GM13977 (cell line): ENCODE results near the gene KIAA1958.

Experiments used
- DNase-seq: peaks from one replicate; pipeline ENCODE4 v3.0.0; 2012; ENCODE audit warnings: low spot score
- in situ Hi-C: fragments of 300-500 bp; cut with MboI; formaldehyde crosslinking; loops from one replicate; pipeline ENCODE4 v1.12.0; 2022; ENCODE audit warnings: low sequenced_read_pairs, low pct_unique_long_range_greater_than_20kb, mixed read lengths, inconsistent platforms; ENCODE audit not compliant: unreplicated experiment
- TF ChIP-seq, protein P1 (sequence below): IDR thresholded peaks from 2 replicates; pipeline ENCODE4 v1.5.1; 2012; ENCODE audit warnings: mild to moderate bottlenecking, control low read depth; ENCODE audit not compliant: insufficient read depth; ENCODE audit errors: extremely low read depth, missing control alignments

KIAA1958 gene

DNA sequence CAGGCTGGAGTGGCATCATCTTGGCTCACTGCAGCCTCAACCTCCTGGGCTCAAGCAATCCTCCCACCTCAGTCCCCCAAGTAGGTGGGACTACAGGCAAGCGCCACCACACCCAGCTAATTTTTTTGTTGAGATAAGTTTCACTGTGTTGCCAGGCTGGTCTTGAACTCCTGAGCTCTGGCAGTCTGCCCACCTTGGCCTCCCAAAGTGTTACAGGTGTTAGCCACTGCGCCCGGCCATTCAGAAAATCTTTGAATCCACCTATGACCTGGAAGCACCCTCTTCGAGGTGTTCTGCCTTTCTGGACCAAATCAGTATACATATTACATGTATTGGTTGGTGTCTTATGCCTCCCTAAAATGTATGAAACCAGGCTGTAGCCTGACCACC lies 61.4 kb downstream of the KIAA1958 start:
- in situ Hi-C loops = no loop called here
- TF ChIP-seq, protein P1, sequence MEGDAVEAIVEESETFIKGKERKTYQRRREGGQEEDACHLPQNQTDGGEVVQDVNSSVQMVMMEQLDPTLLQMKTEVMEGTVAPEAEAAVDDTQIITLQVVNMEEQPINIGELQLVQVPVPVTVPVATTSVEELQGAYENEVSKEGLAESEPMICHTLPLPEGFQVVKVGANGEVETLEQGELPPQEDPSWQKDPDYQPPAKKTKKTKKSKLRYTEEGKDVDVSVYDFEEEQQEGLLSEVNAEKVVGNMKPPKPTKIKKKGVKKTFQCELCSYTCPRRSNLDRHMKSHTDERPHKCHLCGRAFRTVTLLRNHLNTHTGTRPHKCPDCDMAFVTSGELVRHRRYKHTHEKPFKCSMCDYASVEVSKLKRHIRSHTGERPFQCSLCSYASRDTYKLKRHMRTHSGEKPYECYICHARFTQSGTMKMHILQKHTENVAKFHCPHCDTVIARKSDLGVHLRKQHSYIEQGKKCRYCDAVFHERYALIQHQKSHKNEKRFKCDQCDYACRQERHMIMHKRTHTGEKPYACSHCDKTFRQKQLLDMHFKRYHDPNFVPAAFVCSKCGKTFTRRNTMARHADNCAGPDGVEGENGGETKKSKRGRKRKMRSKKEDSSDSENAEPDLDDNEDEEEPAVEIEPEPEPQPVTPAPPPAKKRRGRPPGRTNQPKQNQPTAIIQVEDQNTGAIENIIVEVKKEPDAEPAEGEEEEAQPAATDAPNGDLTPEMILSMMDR = no peak
- no peak for DNase-seq

DNA sequence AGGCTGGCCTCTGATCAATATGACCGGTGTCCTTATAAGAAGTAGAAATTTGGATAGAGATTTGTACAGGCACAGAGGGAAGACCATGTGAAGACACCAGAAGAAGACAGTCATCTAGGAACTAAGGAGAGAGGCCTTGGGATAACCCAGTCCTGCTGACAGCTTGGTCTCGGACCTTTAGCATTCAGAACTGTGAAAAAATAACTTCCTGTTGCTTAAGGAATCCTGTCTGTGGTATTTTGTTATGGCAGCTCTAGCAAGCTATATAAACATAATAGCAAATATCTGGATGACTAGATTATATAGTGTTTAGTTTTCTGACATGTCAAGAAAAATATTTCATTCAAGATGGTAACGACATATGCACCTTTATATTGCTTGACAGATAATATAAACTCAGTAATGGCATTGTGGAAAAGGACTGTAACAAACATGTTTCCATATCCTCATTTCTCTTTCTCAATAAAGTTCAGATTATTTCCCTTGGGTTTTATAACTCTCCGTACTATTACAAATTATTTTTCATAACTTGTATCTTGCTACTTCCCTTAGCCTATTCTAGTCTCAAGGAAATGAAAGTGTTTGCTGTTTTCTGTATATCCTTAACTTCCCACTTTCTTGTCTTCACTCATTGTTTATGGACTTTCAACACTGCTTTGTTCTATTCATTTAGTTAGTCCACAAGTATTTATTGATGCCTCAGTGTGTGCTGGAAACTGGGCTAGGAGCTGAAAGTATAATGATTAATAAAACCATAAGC lies 62.4 kb downstream of the KIAA1958 start:
- DNase-seq = no peak
- TF ChIP-seq, protein P1 = no peak
- in situ Hi-C loops = no loop called here

DNA sequence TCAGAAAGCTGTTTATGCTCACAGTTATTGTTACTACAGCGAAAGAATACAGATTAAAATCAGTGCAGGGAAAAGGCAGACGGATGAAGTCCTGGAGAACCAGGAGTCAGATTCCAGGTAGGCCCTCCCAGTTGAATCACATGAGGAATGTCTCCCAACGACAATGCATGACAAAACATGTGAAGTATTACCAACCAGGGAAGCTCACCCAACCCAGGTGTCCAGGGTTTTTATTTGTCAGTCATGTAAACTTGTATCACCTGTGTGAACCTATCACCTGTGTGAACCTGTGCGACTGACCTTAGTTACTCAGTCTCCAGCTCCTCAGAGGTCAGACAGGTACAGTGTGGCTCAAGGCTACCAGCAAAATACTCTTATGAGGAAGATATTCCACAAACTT lies 63.9 kb downstream of the KIAA1958 start:
- in situ Hi-C loops = no loop called here
- DNase-seq = no peak
- TF ChIP-seq, protein P1 = no peak

DNA sequence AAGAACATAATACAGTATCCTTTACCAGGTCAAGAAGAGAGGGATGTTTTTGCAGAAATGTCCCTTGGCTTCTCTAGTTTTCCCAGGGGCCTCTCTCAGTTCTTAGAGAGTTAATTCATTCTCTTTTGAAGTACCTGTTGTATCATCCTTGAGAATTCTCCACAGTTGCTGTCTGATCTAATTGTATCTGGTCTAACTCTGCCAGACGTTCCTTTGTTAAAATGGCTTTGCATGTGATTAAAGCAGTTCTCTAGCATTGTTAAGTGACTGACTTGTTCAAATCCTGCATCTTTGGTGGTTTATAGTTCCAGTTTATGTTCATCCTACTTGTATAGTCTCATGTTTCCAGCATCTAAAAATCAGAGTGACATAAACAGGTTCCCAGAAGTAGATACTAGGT lies 65.0 kb downstream of the KIAA1958 start:
- in situ Hi-C loops = no loop called here
- TF ChIP-seq, protein P1 = no peak
- DNase-seq = no peak

DNA sequence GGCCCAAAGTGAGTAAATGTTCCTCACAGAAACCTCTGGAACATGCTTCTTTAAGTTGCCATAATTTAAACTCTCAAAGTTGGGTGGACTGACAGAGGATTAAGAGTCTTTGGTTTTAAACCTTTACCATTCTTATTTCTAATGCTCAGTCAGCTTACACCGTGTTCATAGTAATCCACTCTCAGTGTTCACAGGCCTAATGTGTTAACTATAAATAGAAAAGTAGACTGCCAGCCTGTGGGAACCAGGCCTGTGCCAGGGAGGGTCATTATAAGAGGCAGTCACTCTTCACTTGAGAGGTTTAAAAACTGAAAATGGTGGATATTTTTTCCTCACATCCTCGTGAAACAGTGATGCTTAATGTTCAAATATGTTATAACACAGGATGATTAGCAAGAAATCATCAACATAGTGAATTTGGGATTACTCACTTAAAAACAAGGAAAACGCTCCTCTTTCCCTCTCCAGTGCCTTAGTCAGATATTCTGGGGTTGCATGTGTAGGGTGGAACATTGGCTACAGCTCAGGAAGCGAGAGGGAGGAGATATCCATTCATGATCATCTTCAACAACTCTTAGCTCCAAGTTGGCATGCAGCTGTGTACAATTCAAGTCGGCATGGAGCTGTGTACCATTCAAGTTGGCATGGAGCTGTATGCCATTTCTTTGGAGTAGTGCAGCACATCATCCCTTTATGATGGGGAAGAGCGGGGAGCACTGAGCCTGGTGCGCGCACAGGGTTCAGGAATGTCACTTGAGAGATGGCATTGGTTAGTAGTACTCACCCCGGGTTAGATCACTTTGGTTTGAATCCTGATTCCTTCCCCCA lies 65.8 kb downstream of the KIAA1958 start:
- in situ Hi-C loops = no loop called here
- DNase-seq = no peak
- TF ChIP-seq, protein P1 = no peak

DNA sequence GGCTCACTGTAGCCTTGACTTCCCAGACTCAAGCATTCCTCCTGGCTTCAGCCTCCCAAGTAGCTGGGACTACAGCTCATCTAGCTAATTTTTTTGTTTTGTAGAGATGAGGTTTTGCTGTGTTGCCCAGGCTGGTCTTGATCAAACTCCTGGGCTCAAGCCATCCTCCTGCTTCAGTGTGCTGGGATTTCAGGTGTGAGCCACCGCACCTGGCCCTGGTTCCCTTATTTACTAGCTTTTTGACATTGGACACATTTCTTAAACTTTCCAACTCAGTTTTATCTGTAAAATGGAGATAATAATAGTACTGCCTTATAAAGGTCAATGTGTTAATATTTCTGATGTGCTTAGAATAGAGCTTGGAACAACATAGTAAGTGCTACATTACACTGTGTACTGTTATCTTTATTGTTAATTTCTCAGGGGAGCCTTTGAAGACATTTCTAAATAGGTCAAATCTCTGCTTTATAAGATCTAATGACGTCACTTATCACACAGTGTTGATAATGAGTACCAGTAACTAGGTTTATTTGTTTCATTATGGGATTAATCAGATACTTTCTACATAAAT lies 66.7 kb downstream of the KIAA1958 start:
- in situ Hi-C loops = no loop called here
- TF ChIP-seq, protein P1 = no peak
- no peak for DNase-seq
